NT2/D1 (cell line): ENCODE results near the gene RFX6.

Experiments
- DNase-seq: peaks from one replicate; pipeline ENCODE4 v3.0.0-alpha.2; 2011; ENCODE audit warnings: low read depth, low spot score
- H3K27me3 ChIP-seq: 2 replicates; pipeline ENCODE4 v1.6.0; 2011; ENCODE audit warnings: mild to moderate bottlenecking; ENCODE audit not compliant: insufficient read length, insufficient read depth
- H3K36me3 ChIP-seq: 2 replicates; pipeline ENCODE4 v1.6.1; 2011; ENCODE audit warnings: mild to moderate bottlenecking, low read length, mixed read lengths; ENCODE audit not compliant: insufficient read depth, insufficient read length
- H3K4me1 ChIP-seq: 2 replicates; pipeline ENCODE4 v1.5.1; 2011; ENCODE audit not compliant: insufficient read depth, insufficient read length
- H3K4me3 ChIP-seq: 2 replicates; pipeline ENCODE4 v1.5.1; 2011; ENCODE audit warnings: low read depth; ENCODE audit not compliant: insufficient read length
- H3K9ac ChIP-seq: 2 replicates; pipeline ENCODE4 v1.6.0; 2011; ENCODE audit warnings: low read depth; ENCODE audit not compliant: insufficient read length
- H3K9me3 ChIP-seq: 2 replicates; pipeline ENCODE4 v1.5.1; 2011; ENCODE audit warnings: mild to moderate bottlenecking, low read length; ENCODE audit not compliant: insufficient read depth
- SUZ12 ChIP-seq: IDR thresholded peaks from 2 replicates; pipeline ENCODE4 v1.6.1; 2011; ENCODE audit not compliant: insufficient read length, insufficient read depth; ENCODE audit errors: extremely low read depth
- YY1 ChIP-seq: IDR thresholded peaks from 2 replicates; pipeline ENCODE4 v1.6.1; 2011; ENCODE audit not compliant: insufficient read length, insufficient read depth
- ZNF274 ChIP-seq: IDR thresholded peaks from 2 replicates; pipeline ENCODE4 v1.6.1; 2011; ENCODE audit warnings: mild to moderate bottlenecking, low read depth, low read length

Gene RFX6

DNA sequence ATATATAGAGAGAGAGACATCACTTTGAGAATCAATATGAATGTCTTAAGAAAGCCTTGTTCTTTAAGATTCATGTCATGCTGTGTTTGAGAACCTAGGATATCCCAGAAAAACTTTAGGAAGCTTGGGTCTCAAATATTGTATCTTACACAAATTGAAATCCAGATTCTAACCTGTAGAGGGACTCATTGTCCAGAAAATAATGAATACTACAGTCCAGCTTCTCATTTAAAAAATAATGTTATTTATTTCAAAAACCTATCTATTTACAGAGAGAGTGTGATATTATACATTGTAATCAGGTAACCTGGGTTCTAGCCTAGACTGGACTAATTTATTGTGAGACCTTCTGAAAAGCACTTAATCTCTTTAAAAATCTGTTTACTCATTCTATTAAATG lies 4.2 kb downstream of the RFX6 start:
- TF ChIP-seq ZNF274: no peak
- TF ChIP-seq YY1: no peak
- TF ChIP-seq SUZ12: no peak
- no peak for DNase-seq
- H3K4me1 ChIP-seq: peaks cover 3% of the 10 kb centered on the region

DNA sequence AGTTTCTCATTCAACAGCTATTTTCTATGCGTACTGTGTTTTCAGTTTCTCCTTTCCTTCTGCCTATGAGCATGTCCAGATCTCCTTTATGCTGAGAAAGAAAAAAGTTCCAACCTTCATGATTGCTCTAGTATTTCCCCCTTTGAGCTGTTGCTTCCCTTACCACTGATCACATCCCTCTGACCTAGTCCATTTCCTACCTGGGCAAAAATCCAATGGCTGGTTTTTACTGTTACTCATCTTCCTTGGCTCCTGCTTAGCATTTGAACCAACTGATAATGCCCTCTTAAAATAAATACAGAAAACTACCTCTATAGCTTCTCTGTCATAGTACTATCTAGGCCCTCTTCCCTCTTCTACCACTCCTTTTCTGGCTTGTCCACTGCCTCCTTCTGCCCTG lies 6.0 kb downstream of the RFX6 start:
- Histone ChIP-seq H3K9ac (no peak overlapping the region), H3K4me3 (no peak overlapping the region), H3K27me3 (peaks cover 10% of the 10 kb centered on the region), H3K9me3 (no peaks in the 10 kb centered on the region), H3K4me1 (no peaks in the 10 kb centered on the region), H3K36me3 (no peaks in the 10 kb centered on the region)
- TF ChIP-seq SUZ12 (no peak), ZNF274 (no peak), YY1 (no peak)
- no peak for DNase-seq

More for the DNA sequence above, 4.2 kb downstream of the RFX6 start:
- Histone ChIP-seq H3K36me3 (no peaks in the 10 kb centered on the region), H3K9ac (no peak overlapping the region), H3K27me3 (peaks cover 27% of the 10 kb centered on the region), H3K9me3 (no peaks in the 10 kb centered on the region), H3K4me3 (no peak overlapping the region)

DNA sequence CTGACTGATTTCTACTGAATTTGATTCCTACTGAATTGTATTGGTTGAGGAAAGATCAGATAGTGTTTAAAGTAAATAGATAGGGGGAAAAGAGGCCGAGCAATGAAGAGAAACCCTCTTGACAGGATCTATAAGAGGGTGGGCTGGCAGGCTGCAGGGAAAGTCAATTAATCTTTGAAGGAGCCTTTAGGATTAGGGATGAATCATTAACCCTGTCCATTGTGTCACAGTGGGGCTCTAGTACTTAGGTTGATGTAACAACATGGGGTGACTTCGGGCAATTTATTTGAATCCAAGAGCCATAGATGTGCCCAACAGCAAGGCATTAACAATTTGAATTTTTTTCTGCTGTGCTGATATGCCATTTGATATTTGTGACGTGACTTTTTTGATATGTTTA lies 7.5 kb downstream of the RFX6 start:
- no peaks in the 10 kb centered on the region for H3K4me1 ChIP-seq
- no peaks in the 10 kb centered on the region for H3K27me3 ChIP-seq
- no peak overlapping the region for H3K9ac ChIP-seq
- H3K9me3 ChIP-seq: no peaks in the 10 kb centered on the region
- TF ChIP-seq SUZ12: no peak
- TF ChIP-seq ZNF274: no peak
- H3K36me3 ChIP-seq: no peaks in the 10 kb centered on the region
- no peak overlapping the region for H3K4me3 ChIP-seq
- no peak for DNase-seq

DNA sequence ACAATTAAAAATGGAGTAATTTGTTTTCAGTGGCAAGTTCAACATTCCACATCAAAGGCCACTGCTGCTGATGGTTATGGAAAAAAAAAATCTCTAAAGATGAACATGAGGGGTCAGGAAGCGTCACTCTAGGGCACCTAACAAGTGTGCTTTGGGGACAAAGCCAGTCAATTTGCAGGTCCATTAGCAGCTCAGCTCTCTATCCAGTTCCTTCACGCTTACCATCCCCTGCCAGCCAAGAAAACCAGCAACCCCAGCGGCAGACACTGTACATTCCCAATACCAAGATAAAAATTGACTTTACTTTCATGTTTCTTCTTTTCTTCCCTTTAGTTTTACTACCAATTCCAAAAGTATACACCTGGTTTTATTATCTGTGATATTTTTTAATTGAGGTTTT lies 10.1 kb downstream of the RFX6 start:
- TF ChIP-seq ZNF274 (no peak), YY1 (no peak), SUZ12 (no peak)
- DNase-seq: no peak
- H3K9ac ChIP-seq: no peak overlapping the region
- no peaks in the 10 kb centered on the region for H3K27me3 ChIP-seq
- H3K4me3 ChIP-seq: no peak overlapping the region
- no peaks in the 10 kb centered on the region for H3K4me1 ChIP-seq
- H3K36me3 ChIP-seq: no peaks in the 10 kb centered on the region
- no peaks in the 10 kb centered on the region for H3K9me3 ChIP-seq

DNA sequence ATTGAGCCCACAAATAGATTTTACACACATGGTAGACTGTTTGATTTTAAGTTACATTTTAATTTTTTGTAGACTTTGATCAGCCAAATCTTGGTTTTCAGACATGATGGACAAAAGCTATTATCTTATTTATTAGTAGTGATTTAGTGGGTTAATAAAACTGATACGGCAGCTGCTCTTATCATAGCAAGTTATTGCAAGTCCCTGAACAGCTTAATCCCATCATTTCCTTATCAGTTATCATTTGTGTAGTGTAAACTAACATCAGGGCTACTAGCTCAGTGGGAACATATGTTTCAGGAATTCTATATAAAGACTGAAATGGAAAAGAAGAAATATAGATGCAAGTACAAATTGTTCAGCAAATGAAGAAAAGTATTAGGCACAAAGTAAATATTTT lies 10.9 kb downstream of the RFX6 start:
- DNase-seq: no peak
- TF ChIP-seq SUZ12 (no peak), ZNF274 (no peak), YY1 (no peak)
- no peaks in the 10 kb centered on the region for H3K27me3 ChIP-seq
- H3K9me3 ChIP-seq: no peaks in the 10 kb centered on the region
- H3K4me1 ChIP-seq: no peaks in the 10 kb centered on the region
- H3K4me3 ChIP-seq: no peak overlapping the region
- H3K9ac ChIP-seq: no peak overlapping the region
- no peaks in the 10 kb centered on the region for H3K36me3 ChIP-seq

DNA sequence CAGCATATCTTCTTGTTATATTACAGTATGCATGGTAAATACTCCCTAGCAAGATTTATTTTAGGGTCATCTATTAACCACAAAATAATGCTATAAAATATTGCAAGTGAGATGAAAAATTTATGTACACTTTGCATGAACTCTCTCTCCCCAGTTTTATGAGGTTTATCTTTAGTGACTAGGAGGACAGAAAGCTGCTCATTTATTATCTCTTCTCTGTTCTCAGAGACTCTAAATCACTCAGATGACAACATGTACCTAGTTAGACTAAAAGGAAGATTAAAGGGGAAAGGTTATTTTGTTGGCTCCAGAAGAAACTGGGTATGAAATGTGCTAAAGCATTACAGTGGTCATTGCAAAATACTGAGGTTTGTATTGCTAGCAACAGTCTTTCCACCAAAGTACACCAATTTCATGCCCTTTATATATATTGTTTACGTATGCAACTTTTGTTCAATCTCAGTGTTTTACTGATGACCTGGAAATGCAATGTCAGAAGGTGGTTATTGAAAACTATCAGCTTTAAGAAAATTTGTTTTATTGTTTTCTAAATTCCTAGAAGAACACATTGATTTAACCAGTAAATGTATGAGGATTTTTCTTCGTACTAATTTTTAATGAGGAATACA lies 11.8 kb downstream of the RFX6 start:
- no peak for TF ChIP-seq ZNF274
- no peak for TF ChIP-seq YY1
- no peak for TF ChIP-seq SUZ12
- no peak overlapping the region for H3K9ac ChIP-seq
- no peak overlapping the region for H3K4me3 ChIP-seq
- no peaks in the 10 kb centered on the region for H3K9me3 ChIP-seq
- H3K36me3 ChIP-seq: no peaks in the 10 kb centered on the region
- no peaks in the 10 kb centered on the region for H3K4me1 ChIP-seq
- no peak for DNase-seq
- no peaks in the 10 kb centered on the region for H3K27me3 ChIP-seq

DNA sequence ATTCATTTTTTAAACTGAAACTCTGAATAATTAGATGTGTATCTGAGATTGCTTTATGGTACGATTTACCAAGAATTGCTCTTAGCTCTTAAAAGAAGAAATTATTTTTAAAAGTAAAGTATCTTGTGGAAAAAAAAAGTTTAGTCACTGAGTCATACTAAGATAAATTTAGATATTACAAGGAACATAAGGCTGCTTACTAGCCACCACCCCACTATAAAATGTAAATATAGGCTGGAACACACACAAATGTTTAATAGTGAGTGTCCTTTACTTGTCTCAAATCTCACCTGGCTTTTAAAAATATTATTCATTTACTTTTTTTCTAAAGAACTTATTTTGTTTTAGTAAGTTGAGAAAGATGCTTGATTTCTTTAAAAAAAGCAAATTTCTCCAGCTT lies 17.6 kb downstream of the RFX6 start:
- H3K27me3 ChIP-seq: no peaks in the 10 kb centered on the region
- no peak for DNase-seq
- H3K9me3 ChIP-seq: no peaks in the 10 kb centered on the region
- TF ChIP-seq ZNF274: no peak
- TF ChIP-seq YY1: no peak
- no peak for TF ChIP-seq SUZ12
- no peaks in the 10 kb centered on the region for H3K4me1 ChIP-seq
- H3K9ac ChIP-seq: no peak overlapping the region
- H3K4me3 ChIP-seq: no peak overlapping the region
- no peaks in the 10 kb centered on the region for H3K36me3 ChIP-seq
